GM18870 (cell line): ENCODE data around the gene LARGE1.

Source experiments
- ATAC-seq: cut with Tn5 transposase; IDR thresholded peaks from one replicate; pipeline ENCODE4 v1.9.1; 2021; ENCODE audit warnings: moderate library complexity; ENCODE audit not compliant: unreplicated experiment

Gene LARGE1

GRCh38 chr22:33456511-33456910 is 463.8 kb downstream of the LARGE1 start:
- ATAC-seq: no peak

GRCh38 chr22:33455036-33455435 is 465.2 kb downstream of the LARGE1 start:
- ATAC-seq: no peak

GRCh38 chr22:33451866-33452469 is 468.3 kb downstream of the LARGE1 start:
- no peak for ATAC-seq

- no peak for ATAC-seq
Observed at GRCh38 chr22:33450756-33451155, 469.5 kb downstream of the LARGE1 start.

- no peak for ATAC-seq
Observed at GRCh38 chr22:33447733-33448132, 472.5 kb downstream of the LARGE1 start.

- ATAC-seq: no peak
Observed at GRCh38 chr22:33443683-33444082, 476.6 kb downstream of the LARGE1 start.

- no peak for ATAC-seq
Observed at GRCh38 chr22:33440756-33441155, 479.5 kb downstream of the LARGE1 start.

- no peak for ATAC-seq
Observed at GRCh38 chr22:33438273-33438672, 482.0 kb downstream of the LARGE1 start.

- ATAC-seq: no peak
Observed at GRCh38 chr22:33431300-33431699, 489.0 kb downstream of the LARGE1 start.

- ATAC-seq: no peak
Observed at GRCh38 chr22:33429281-33429680, 491.0 kb downstream of the LARGE1 start.

- ATAC-seq: no peak
Observed at GRCh38 chr22:33427461-33427860, 492.8 kb downstream of the LARGE1 start.

- ATAC-seq: no peak
Observed at GRCh38 chr22:33426451-33426850, 493.8 kb downstream of the LARGE1 start.

- no peak for ATAC-seq
Observed at GRCh38 chr22:33421859-33422258, 498.4 kb downstream of the LARGE1 start.

- no peak for ATAC-seq
Observed at GRCh38 chr22:33418484-33418883, 501.8 kb downstream of the LARGE1 start.

- ATAC-seq: no peak
Observed at GRCh38 chr22:33415401-33415800, 504.9 kb downstream of the LARGE1 start.

- no peak for ATAC-seq
Observed at GRCh38 chr22:33409079-33409478, 511.2 kb downstream of the LARGE1 start.

- no peak for ATAC-seq
Observed at GRCh38 chr22:33405194-33405593, 515.1 kb downstream of the LARGE1 start.

GRCh38 chr22:33404723-33405122 is 515.6 kb downstream of the LARGE1 start:
- ATAC-seq: no peak

- ATAC-seq: no peak
Observed at GRCh38 chr22:33402325-33402724, 518.0 kb downstream of the LARGE1 start.

GRCh38 chr22:33401291-33401690 is 519.0 kb downstream of the LARGE1 start:
- ATAC-seq: no peak

GRCh38 chr22:33400891-33401290 is 519.4 kb downstream of the LARGE1 start:
- no peak for ATAC-seq

GRCh38 chr22:33400061-33400840 is 520.0 kb downstream of the LARGE1 start:
- ATAC-seq: no peak
